GM20000 (cell line): ENCODE results near the gene AHR.
A peak's percentile ranks its signal among the peaks of the same experiment; 100 is the strongest.

Source experiments
- DNase-seq: peaks from one replicate; pipeline ENCODE4 v3.0.0; 2012; ENCODE audit warnings: low spot score
- TF ChIP-seq, protein P1 (sequence below): IDR thresholded peaks from 2 replicates; pipeline ENCODE4 v1.5.1; 2012; ENCODE audit warnings: mild to moderate bottlenecking, control low read depth; ENCODE audit errors: extremely low read depth, missing control alignments

Gene AHR

DNA sequence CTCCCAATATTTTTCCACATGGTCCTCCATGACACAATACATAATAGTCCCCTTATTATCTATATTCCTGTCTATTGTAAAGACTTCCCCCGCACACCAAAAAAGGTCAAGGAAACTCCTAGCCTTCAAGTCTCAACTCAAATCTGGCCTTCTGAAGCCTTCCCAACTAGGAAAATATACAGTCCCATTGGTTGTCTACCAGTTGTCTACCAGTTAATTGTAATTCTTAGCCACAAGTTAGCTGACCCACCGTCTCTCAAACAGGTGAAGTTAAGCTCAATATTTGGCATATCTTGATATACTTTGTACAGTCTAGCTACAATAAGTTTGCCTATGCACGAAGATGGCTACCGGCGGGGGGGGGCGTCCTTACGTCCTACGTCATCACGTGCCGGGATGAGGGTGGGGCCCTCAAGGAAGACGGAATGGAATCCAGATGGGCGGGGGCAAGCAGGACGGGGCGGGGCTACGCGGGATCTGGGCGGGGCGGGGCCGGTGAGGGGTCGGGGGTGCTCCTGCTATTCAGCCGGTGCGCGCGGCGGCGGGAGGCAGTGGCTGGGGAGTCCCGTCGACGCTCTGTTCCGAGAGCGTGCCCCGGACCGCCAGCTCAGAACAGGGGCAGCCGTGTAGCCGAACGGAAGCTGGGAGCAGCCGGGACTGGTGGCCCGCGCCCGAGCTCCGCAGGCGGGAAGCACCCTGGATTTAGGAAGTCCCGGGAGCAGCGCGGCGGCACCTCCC, at the start of gene AHR:
Gene AHR, plus strand, starts transcription at position 551 of the 738 bp plus-strand sequence. CDS start 613 bp downstream, outside the sequence.
- DNase-seq: peak; percentile 93
- TF ChIP-seq, protein P1, sequence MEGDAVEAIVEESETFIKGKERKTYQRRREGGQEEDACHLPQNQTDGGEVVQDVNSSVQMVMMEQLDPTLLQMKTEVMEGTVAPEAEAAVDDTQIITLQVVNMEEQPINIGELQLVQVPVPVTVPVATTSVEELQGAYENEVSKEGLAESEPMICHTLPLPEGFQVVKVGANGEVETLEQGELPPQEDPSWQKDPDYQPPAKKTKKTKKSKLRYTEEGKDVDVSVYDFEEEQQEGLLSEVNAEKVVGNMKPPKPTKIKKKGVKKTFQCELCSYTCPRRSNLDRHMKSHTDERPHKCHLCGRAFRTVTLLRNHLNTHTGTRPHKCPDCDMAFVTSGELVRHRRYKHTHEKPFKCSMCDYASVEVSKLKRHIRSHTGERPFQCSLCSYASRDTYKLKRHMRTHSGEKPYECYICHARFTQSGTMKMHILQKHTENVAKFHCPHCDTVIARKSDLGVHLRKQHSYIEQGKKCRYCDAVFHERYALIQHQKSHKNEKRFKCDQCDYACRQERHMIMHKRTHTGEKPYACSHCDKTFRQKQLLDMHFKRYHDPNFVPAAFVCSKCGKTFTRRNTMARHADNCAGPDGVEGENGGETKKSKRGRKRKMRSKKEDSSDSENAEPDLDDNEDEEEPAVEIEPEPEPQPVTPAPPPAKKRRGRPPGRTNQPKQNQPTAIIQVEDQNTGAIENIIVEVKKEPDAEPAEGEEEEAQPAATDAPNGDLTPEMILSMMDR: no peak

GRCh38 chr7:17253885-17254284, 44.6 kb upstream of the AHR start:
- no peak for DNase-seq
- TF ChIP-seq, protein P1: no peak

- no peak for DNase-seq
- TF ChIP-seq, protein P1: no peak
These were observed 42.5 kb upstream of the AHR start for GRCh38 chr7:17255926-17256325.

DNA sequence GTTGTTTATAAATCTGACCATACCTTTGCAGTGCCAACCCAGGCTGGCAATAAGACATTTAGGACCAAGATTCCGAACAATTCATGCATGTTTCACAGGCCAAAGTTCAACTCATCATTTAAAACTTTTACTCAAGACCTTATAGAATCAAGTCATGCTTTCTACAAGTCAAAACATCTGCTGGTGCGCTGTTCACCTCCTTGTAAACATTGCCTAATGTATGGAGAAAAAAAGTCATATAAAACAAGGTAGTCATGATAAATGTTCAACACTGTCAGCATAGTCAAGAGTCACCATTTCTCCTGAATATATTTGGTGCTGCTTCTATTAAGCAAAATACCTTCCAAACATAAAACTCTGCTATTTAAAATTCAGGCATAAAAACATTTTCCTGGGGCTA, 42.1 kb upstream of the AHR start:
- TF ChIP-seq, protein P1: no peak
- DNase-seq: no peak

DNA sequence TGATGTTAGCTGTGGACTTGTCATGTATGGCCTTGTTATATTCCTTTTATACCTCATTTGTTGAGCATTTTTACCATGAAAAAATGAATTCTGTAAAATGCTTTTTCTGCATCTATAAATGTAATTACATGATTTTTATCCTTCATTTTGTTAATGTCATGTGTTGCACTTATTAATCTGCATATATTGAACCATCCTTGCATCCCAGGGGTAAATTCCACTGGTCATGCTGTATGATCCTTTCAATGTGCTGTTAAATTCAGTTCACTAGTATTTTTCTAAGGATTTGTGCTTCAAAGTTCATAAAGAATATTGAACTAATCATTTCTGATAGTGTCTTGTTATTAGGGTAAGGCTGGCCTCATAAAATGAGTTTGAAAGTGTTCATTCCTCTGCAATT, 31.9 kb upstream of the AHR start:
- TF ChIP-seq, protein P1: no peak
- no peak for DNase-seq

DNA sequence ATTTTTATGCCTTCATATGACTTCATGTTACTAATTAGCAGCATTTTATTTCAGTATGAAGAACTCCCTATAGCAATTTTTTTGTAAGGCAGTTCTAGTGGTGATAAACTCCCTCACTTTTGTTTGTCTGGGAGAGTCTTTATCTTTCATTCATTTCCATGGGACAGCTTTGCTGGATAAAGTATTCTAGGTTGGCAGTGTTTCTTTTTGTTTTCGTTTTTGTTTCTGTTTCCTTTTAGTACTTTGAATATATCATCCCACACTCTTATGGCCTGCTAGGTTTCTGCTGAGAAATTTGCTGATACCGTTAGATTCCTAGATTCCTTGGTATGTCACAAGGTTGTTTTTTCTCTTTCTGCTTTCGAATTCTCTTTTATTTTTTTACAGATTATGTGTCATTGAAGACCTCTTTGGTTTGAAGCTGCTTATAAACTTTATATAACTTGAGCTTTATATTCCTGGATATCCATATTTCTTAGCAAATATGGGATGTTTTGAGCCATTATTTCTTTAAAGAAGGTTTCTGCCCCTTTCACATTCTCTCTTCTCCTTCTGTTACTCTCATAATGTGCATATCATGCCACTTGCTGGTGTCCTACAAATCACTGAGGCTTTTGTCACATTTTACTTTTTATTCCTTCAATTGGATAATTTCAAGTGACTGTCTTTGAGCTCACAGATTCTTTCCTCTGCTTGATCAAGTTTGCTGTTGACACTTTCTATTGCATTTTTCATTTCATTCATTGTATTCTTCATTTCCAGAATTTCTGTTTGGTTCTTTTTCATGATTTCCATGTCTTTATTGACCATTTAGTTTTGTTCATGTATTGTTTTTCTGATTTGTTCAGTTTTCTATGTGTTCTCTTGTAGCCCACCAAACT, 28.9 kb upstream of the AHR start:
- TF ChIP-seq, protein P1: no peak
- DNase-seq: no peak
